SK-N-MC (cell line): Measurements from ENCODE around the gene CARD9.

Source experiments
- DNase-seq: peaks from one replicate; pipeline ENCODE4 v3.0.0-alpha.2; 2011; ENCODE audit warnings: low read depth, low spot score
- H3K27ac ChIP-seq: fragments of 200-600 bp; sonication (generic); 2 replicates; pipeline ENCODE4 v1.5.1; 2016; ENCODE audit warnings: mixed run types
- H3K36me3 ChIP-seq: fragments of 200-600 bp; sonication (generic); 2 replicates; pipeline ENCODE4 v1.6.1; 2017; ENCODE audit warnings: antibody characterized with exemption, low read length, mixed read lengths; ENCODE audit not compliant: insufficient read depth
- H3K4me3 ChIP-seq: fragments of 200-600 bp; sonication (generic); 2 replicates; pipeline ENCODE4 v1.5.1; 2016
- H3K9ac ChIP-seq: fragments of 200-600 bp; sonication (generic); 2 replicates; pipeline ENCODE4 v1.8.0; 2017; ENCODE audit warnings: mixed run types, mixed read lengths; ENCODE audit not compliant: insufficient read length
- H3K9me3 ChIP-seq: fragments of 200-600 bp; sonication (generic); 2 replicates; pipeline ENCODE4 v1.6.1; 2017; ENCODE audit warnings: low read depth, mild to moderate bottlenecking, antibody characterized with exemption, low read length, moderate library complexity, mixed read lengths
- EZH2 ChIP-seq: fragments of 200-600 bp; sonication (generic); IDR thresholded peaks from one replicate; pipeline ENCODE4 v1.6.1; 2017; ENCODE audit warnings: antibody characterized with exemption
- FOXP2 ChIP-seq: optimal IDR thresholded peaks from 2 replicates; pipeline ENCODE3; 2011; ENCODE audit warnings: mild to moderate bottlenecking, moderate library complexity; ENCODE audit not compliant: insufficient read depth; ENCODE audit errors: extremely low read length, control extremely low read depth
- POLR2AphosphoS5 ChIP-seq: IDR thresholded peaks from 2 replicates; pipeline ENCODE4 v1.6.1; 2012; ENCODE audit warnings: mild to moderate bottlenecking, low read depth, low read length, borderline replicate concordance

CARD9 gene

GRCh38 chr9:136396219-136396515, 22.7 kb upstream of the CARD9 start:
- TF ChIP-seq EZH2 (no peak), FOXP2 (no peak), POLR2AphosphoS5 (no peak)
- no peak overlapping the region for H3K27ac ChIP-seq
- H3K4me3 ChIP-seq, result no peak overlapping the region
- H3K9me3 ChIP-seq, result no peaks in the 10 kb centered on the region
- peaks cover 56% of the 10 kb centered on the region for H3K36me3 ChIP-seq
- no peak overlapping the region for H3K9ac ChIP-seq
- no peak for DNase-seq

DNA sequence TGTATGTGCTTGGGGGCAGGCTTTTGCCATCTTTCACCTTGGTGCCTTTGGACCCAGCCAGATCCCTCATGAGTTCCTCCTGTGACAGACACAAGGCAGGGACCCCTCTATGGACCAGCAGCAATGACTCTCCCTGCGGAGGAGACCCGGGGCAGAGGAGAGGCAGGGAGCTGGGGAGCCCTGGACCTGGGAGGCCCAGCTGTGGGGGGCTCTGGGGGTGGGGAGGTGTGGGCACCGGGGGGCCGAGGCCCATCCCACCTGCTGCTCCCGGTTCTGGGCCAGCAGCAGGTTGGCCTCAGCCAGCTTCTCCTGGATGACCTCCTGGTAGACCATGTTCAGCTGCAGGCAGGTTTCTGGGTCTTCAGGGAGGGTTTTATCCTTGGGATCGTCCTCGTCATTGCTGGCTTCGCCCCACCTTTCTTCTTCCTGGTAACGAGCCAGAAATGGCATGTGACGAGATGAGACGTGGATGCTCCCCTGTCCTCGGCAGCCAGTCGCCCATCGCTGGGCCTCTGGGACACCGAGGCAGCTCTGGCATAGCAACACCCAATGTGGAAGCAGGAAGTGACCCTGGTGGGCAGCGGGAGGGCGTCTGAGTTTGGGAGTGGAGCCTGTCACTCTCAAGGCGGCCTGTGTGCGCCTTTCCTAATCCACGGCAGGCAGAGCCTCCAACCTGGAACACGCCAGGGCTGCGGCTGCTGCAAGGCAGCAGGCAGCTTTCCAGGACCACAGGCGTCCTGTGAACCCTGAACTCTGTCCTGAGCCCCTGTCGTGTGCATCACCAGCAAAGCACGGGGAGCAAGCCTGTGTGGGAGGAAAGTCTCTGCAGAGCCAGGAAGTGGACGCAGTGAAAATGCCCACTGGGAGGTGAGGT, 22.1 kb upstream of the CARD9 start:
- Histone ChIP-seq H3K36me3 (peaks cover 59% of the 10 kb centered on the region), H3K9me3 (no peaks in the 10 kb centered on the region), H3K27ac (no peak overlapping the region), H3K4me3 (no peak overlapping the region), H3K9ac (no peak overlapping the region)
- DNase-seq, result no peak
- TF ChIP-seq FOXP2 (no peak), EZH2 (no peak), POLR2AphosphoS5 (no peak)

GRCh38 chr9:136395020-136395340, 21.5 kb upstream of the CARD9 start:
- no peak overlapping the region for H3K27ac ChIP-seq
- no peak overlapping the region for H3K9ac ChIP-seq

DNA sequence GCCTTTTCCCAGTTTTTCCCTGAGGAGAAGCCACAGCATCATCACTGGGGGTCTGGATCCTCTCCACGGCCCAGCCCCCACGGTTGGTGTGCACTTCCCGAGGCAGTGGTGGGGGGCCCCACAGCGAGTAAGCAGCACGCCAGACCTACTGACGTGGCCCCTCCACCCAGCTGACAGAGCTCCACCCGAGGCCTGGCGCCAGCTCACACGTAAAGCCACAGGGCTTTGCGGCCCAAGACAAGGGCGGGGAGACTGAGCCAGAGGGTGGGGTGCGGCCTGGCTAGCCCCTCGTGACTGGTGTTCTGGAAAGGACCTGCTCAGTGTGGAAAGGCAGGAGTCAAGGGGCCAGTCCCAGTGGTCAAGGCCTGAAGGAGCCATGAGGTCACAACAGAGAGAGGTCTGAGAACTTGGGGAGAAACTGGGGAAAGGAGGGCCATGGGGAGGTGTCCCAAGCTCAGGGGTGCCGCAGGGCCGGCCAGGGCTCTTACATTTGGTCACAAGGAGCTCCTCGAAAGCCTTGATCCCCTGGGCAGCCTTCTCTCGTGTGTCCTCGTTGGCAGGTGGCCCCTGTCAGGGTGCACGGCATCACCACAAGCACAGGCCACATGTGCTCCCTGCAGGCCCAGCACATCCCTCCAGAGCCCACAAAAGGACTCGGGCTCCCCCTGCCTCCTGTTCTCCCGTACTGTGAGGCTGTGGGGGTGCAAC, 21.0 kb upstream of the CARD9 start:
- no peak overlapping the region for H3K4me3 ChIP-seq
- no peak for DNase-seq
- no peak overlapping the region for H3K9ac ChIP-seq
- TF ChIP-seq FOXP2 (no peak), POLR2AphosphoS5 (no peak), EZH2 (no peak)
- peaks cover 62% of the 10 kb centered on the region for H3K36me3 ChIP-seq
- no peak overlapping the region for H3K27ac ChIP-seq
- H3K9me3 ChIP-seq, result no peaks in the 10 kb centered on the region

More at GRCh38 chr9:136395020-136395340, 21.5 kb upstream of the CARD9 start:
- DNase-seq, result no peak
- TF ChIP-seq FOXP2 (no peak), POLR2AphosphoS5 (no peak), EZH2 (no peak)
- H3K9me3 ChIP-seq, result no peaks in the 10 kb centered on the region
- peaks cover 59% of the 10 kb centered on the region for H3K36me3 ChIP-seq
- H3K4me3 ChIP-seq, result no peak overlapping the region

GRCh38 chr9:136393531-136393930, 20.1 kb upstream of the CARD9 start:
- peaks cover 65% of the 10 kb centered on the region for H3K36me3 ChIP-seq

GRCh38 chr9:136392538-136393449, 19.3 kb upstream of the CARD9 start:
- no peak overlapping the region for H3K27ac ChIP-seq
- no peak overlapping the region for H3K9ac ChIP-seq
- H3K4me3 ChIP-seq, result no peak overlapping the region
- H3K36me3 ChIP-seq, result peaks cover 69% of the 10 kb centered on the region
- no peaks in the 10 kb centered on the region for H3K9me3 ChIP-seq
- no peak for TF ChIP-seq FOXP2
- TF ChIP-seq EZH2, result no peak
- no peak for TF ChIP-seq POLR2AphosphoS5
- DNase-seq, result no peak

More at GRCh38 chr9:136393531-136393930, 20.1 kb upstream of the CARD9 start:
- Histone ChIP-seq H3K4me3 (no peak overlapping the region), H3K9ac (no peak overlapping the region), H3K27ac (no peak overlapping the region), H3K9me3 (no peaks in the 10 kb centered on the region)
- DNase-seq, result no peak
- TF ChIP-seq FOXP2 (no peak), POLR2AphosphoS5 (no peak), EZH2 (no peak)

GRCh38 chr9:136391737-136392537, 18.5 kb upstream of the CARD9 start:
- DNase-seq, result no peak
- TF ChIP-seq EZH2 (no peak), FOXP2 (no peak), POLR2AphosphoS5 (no peak)
- Histone ChIP-seq H3K27ac (no peak overlapping the region), H3K4me3 (no peak overlapping the region), H3K9ac (no peak overlapping the region), H3K36me3 (peaks cover 74% of the 10 kb centered on the region), H3K9me3 (no peaks in the 10 kb centered on the region)

GRCh38 chr9:136389396-136389795, 15.9 kb upstream of the CARD9 start:
- no peaks in the 10 kb centered on the region for H3K9me3 ChIP-seq
- H3K9ac ChIP-seq, result no peak overlapping the region
- no peak for TF ChIP-seq FOXP2
- TF ChIP-seq POLR2AphosphoS5, result no peak
- DNase-seq, result no peak
- H3K27ac ChIP-seq, result no peak overlapping the region
- no peak overlapping the region for H3K4me3 ChIP-seq
- peaks cover 63% of the 10 kb centered on the region for H3K36me3 ChIP-seq
